Ureter (tissue), 1 donor: ENCODE data around the gene PPP1R14D. TPM values are rescaled to one million over a fixed set of nuclear protein-coding genes. Genes with fewer than 3 reads are reported as not detected.

Source experiments
- DNase-seq: peaks from one replicate; pipeline ENCODE4 v3.0.0-alpha.2; 2020; ENCODE audit warnings: low spot score
- total RNA-seq: library from RNA; stranded (reverse); gene quantifications from one replicate; pipeline ENCODE4 v1.2.4, GENCODE V29; 2023
- donor health status: DM: yes; HTN: yes; CAD: no.

Gene PPP1R14D
- total RNA-seq, 1 donor from 2014 or later: not detected

DNA sequence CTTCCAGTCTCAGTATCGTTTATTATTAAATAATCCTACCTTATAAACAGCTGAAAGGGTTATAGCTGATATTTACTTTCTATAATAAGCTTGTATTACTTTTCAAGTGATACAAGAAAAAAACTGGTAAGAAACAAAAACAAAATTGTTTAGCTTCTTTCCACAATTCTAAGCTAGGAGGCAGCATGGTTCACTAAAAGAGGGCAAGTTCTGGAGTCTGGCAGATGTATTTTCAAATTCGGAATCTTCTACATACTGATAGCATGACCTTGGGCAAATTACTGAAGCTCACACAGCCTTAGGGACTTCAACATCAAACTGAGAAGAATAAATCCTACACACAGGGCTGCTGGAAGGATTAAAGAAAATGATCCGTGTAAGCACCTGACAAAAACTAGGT, 43.3 kb downstream of the PPP1R14D start:
- DNase-seq: no peak

DNA sequence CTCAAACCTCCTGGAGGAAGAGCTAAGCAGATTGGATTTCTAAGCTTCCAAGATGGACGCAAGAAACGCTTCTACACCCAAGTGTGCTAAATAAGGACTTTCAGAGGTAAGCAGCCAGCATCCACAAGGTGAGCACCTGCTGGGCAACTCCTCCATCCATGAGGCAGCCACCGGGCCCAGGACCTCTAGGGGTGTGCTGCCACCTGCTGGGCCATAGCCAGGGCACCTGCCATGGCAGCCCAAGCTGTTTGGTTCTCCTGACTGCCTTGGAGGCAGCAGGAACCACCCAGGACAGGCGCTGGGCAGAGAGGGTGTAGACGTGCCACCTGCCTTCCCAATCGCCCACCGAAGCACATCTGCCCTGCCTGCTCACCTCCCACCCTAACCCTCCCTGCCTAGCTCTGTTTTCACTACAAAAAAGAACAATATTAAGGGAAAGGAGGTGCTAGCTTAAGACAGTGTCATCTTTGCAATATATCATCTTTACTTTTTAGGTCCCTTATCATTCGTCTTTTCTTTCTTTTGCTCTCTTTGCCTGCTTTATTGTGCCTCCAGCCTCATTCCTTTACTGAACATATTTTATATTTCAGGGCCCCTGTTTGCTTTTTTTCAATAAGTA, 45.8 kb downstream of the PPP1R14D start:
- peak; percentile 78 for DNase-seq

DNA sequence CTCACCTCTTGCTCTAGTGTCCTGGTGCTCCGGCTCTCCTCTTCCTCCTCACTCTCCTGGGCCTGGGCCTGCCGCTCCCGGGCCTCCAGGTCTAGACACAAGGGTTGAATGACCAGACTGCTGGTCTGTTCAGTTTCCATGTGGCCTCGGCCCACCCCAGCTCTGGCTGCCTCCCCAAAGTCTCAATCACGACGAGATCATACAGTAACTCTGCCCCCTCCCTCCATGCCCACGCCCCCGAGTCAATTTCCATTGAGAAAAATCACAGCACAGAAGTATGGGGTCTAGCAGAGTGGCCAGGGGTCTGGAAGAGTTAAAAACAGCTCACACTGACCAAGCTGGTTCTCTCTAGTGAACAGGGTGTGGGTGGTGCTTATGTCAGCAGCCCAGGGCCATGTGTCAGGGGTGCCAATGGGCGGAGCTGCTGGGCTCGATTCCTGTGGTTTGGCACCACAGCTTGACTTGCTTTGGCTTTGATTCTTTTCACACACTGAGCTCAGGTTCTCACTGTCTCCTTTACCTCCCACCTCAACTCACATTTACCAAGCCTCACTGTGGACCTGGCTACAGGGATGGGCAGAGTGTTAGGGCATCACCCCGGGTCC, 51.9 kb downstream of the PPP1R14D start:
- peak; percentile 74 for DNase-seq

DNA sequence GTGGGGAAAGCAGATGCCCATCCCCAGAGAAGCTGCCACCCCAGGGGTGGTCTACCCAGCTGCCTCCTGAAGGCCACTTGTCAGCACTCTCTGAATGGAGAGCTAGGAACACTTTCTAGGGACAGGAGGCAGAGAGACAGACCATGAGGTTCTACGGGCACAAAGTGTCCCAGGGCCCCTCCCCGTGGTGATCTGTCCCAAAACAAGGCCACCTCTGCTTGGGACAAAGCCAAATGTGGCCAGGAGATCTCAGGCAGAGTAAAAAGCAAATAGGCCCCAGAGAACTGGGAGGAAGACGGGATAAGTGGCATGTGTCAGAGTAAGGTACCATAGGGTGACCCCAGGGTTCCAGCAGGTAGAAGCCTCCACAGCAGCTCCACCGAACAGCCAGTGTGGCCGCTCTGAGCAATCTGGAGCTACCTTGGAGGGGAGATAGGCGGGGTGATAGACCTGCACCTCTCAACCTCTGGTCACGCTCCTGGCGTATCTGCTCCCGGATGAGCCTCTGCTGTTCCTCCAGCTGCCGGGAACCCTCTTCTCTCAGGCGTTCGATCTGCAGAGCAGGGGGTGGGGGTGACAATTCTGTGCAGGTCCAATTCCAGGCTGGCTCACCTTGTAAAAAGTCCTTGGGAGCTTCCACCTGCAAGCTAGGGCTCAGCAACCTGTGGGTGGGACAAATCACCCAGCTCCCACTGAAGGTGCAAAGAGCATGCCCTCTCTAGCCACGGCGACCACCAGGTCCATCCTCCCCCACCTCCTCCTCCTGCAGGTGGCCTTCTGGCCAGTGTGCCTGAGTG, 52.6 kb downstream of the PPP1R14D start:
- no peak for DNase-seq

DNA sequence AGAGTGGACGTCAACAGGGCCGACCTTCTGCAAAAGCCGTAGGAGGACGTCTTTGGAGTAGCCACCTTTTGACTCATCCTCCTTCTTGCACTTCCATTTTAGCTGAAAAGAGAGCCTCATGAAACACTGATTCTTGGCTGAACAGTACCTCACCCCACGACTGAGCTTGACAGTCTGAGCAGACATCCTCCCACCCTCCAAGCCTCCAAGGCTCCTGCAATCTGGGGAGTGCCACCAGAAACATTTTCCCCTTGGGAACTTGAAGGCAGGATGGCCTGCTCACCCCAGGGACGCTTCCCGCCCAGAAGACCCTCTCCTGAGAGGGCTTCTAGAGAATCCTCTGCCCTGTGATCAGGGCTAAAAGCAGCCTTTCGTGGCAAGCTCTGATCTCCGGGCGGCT, 53.5 kb downstream of the PPP1R14D start:
- no peak for DNase-seq

DNA sequence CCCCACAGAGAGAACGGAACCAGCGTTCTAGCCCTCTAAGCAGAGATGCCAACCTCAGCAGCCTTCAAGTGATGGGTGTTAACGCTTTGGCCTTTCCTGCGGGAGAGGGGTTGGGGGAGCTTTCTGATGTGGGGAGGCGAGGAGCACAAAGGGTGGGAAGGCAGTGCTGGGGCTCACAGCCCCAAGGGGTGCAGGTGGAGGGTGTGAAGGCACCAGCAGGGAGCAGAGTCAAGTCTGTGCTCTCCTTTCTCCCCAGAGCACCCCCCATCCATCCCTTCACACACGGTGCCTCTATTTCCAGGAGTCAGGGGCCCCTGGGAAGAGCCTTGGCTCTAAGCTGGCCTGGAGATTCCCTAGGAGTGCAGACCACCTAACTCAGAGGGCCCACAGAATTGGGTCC, 54.6 kb downstream of the PPP1R14D start:
- DNase-seq: no peak

DNA sequence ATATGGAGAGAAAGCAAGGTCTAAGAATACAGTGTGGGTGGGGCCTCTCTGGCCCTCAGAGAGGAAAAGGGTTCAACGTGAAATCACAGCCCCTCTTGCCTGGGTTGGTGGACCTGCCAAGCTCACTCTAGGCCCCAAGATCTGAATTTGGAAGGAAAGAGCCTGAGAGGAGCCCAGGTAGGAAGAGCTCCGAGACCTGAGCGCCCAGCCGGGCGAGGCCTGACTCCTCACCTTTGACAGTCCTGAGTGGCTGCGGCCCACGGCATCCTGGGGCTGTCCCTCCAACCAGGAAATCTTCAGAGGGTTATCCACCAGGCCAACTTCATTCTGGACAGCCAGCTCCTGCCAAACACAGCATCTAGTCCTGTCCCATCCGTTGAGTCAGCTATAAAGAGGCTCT, 55.0 kb downstream of the PPP1R14D start:
- DNase-seq: no peak

DNA sequence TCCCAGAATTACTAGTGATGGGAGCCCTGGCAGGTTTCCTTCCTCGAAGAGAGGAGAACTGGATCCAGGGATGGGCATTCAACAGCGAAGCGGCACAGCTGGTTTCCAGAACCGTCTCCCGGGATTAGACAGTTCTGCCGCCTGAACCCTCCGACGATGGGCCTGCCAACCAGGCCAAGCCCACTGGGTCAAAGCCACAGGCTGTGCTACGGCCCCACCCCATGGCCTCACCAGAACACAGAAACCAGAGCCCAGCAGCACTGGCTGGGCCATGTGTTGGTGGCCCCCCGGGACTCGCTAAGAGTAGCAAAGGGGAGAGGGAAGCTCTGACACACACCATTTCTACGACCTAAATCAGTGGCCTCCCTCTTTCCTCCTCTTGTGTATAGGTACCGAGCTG, 56.5 kb downstream of the PPP1R14D start:
- DNase-seq: no peak

DNA sequence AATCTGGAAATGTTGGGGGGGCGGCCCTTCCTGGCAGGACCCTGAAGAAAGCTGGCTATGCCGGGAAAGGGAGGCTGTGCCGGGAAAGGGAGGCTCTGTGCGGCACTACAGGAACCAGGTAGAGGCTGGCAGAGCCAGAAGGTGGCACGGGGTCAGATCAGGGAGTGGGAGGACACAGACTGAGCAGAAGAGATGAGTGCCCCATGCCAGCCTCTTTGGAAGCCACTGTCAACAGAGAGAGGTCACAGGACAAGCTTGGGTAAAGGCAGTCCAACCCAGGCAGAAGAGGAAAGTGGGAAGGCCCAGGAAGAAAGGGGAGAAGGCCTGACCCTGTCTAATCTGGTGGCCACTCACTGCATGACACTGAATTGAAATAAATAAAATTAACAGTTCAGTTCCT, 57.3 kb downstream of the PPP1R14D start:
- no peak for DNase-seq

DNA sequence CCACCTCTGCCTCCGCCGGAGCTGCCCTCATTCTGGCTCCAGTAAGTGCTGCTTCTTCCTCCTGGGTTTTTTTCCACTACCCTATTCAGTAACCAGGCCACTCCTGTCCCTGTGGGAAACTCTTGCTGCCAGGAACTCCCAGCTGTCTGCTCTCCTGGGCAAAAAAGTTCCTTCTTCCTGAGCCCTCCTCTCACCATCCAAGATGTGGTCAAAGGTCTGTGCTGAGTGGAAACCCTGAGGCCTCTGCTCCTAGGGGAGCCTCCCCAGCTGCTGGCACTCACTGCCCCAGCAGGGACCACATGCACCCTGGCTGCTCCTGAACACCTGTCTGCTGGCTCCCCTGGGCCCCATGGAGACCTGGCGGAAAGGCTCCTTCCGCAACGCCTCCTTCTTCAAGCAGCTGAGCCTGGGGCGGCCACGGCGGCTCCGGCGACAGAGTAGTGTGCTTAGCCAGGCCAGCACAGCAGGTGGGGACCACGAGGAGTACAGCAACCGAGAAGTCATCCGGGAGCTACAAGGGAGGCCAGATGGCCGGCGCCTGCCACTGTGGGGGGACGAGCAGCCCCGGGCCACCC, 58.3 kb downstream of the PPP1R14D start:
- no peak for DNase-seq

DNA sequence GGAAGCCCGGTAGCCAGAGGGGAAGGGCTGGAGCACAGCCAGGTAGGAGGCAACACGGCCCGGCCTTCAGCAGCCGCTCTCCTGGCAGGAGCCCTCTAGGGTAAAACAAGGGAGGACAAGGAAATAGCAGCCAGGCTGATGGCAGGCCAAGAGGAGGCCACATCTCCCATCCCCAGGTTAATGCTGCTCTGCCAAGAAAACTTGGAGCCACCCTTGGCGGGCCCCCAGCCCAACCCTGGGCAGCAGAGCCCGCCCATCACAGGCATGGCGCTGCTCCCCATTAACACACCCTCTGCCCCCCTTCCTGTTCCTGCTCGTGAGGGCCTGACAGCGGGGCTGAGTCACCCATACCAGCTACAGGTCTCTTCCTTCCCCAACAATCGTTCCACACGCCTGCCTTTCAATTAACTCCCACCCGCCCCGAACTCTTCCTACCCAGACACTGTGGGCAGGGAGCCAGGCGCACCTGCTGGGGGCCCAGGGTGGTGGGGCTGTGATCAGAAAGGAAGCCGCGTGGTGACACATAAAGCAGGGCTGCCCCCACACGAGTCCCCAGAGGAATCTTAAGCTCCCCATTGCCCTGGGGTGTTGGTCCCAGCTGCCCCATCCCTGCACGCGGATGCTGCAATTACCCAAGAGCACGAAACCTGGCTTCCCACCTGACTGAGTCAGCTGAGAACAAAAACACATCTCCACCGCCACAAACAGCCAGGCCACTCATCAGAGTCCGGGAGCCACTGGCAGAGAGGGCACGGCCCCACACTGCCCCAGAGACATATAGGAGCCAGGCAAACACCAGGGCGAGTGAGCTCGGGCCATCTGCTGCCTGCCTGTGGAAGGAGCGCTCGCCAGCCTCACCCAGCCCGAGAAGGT, 59.0 kb downstream of the PPP1R14D start, which contains the start of gene C15orf62:
Gene C15orf62 (plus strand): TSS at position 707 of the 873 bp plus-strand sequence. CDS start 516 bp downstream, outside the sequence.
- DNase-seq: peak; percentile 88

DNA sequence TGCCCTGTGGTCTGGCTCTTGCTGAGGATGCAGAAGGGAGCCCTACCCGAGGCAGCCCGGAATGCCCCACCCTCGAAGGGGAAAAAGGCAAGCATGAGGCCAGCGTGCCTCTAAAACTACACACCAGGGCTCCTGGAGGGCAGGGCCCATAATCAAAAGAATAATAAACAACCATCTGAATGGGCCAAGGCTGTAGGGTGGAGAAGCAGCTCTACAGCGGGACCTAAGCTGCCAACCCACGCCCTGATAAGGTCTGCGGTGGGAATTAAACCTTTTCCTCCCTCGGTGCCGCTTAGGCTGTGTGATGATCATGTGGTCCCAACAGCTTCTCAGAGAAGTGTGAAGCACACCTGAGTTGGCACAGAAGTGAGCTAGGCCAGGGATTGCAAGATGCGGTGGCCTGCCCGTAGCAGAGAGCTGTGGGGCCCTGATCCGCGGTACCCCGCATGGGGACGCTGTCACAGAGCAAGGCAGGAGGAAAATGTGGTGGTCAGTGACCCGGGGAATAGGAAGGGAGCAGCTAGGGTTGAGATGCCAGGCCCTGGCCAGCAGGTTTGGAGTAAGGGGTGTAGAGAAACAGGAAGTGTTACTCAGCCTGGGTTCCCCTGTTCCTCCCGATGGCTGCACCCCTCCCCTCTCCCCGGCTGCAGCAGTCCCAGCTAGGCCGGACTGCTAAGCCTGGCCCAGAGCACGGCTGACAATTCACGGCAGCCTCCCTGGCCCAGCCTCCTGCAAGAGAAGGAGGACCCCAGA, 59.8 kb downstream of the PPP1R14D start:
- DNase-seq: no peak

DNA sequence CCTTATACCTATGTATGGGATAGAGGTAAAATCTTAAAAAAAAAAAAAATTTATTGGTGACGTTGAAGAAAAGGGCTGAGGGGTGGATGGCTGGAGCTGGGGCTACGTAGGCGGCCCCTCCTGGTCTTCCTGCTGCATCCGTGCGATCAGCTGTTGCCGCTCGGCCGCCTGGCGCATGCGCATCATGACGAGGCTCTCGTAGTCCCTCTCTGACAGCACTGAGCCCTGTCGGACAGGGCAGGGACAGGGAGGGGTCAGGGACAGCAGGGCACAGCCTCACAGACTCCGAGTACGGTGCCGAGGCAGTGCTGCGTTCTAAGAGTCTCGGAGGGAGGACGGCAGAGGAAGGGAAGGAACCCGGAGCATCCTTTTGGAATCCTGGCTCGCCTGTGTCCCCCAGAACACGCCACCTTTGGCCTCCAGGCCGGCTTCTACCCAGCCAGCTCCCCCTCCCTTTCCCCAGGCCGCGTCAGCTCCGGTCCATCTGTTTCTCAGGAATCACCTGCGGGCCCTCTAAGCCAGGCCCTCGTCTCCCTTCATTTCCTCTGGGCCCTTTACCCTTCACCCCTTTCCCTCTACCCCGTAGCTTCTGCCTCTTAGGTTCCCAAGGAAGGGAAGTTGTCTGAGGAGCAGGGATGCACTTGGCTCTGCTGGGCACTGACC, 60.5 kb downstream of the PPP1R14D start:
- DNase-seq: no peak

DNA sequence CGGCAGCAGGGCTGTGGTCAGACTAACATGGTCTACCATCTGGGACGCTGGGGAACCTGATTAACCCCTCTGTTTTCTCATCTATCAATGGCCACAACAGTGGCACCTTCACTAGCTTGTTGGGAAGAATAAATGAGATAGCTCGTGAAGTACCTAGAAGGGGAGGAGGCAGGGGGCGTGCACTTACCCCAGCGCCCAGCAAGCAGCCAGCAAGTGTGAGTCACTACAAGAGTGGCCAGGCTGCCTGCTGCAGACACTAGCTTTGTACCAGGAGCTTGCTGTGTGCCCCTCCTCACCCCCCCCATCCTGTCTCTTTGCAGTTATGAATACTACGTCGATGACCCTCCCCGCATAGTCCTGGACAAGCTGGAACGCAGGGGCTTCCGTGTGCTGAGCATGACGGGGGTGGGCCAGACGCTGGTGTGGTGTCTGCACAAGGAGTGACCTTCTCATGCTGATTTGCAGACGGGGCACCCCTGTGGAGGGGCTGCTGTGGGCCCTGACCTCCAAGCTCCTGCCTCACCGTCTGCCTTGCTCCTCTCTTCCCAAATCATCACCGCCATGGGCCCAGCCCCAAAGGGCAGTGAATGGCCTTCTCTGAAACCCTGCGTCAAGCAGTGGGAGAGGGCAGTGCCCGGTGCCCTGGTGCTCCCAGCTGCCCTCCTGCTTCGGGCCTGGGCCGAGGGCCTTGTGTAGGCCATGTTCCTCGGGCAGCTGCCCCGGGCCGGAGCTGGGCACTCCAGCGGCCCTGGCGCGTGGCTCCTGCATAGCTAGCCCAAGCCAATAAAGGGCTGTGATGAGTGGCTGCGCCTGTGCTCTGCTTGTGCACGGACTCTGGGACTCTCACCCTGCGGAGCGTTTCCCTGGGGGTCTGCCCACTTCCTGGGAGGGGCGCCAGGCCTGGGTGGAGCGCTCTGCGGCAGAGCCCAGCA, 61.3 kb downstream of the PPP1R14D start:
- DNase-seq: no peak

DNA sequence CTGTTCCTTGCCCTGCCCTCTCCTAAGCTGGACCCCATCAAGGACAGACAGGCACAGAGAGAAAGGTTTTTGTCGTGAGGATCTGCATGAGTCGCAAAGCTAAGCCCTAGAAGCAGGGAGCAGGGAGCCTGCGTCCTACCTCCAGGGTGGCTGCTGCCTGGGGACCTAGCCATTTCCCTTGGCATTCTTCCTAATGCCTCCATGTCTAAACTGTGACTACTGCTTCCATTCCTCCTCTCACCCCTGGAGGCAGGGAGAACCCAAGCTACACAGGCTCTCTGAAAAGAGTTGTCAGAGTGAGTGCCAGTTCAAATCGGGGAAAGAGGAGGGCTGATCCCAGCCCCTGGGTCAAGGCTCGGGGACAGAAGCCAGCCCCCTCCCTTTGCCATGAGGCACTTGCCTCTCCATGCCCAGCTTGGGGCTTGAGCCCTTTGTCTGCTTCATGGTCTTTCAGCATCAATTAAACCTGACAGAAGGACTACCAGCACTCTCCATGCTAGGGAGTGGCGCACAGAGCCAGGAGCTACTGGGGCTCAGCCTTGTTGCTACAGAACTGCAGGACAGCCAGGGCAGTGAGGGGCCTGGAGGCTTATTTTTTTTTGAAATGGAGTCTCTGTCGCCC, 62.2 kb downstream of the PPP1R14D start:
- DNase-seq: no peak
